Panc1 (cell line): Measurements from ENCODE around the gene GALNT13. TPM values are rescaled to one million over a fixed set of nuclear protein-coding genes. Genes with fewer than 3 reads are reported as not detected.

Experiments
- ATAC-seq: fragments of 200-7000 bp; cut with Tn5 transposase; 2 replicates; pipeline ENCODE4 v1.9.1; 2020; ENCODE audit warnings: mild to moderate bottlenecking, moderate library complexity
- BruUV-seq: library from RNA; stranded (reverse); fragments of 400-500 nt; replicated peaks from 2 replicates; lab custom pipeline; 2021; lab: Mats Ljungman, UMichigan
- CTCF ChIA-PET: fragments of 300-600 bp; sonication (Branson Sonifier 250); formaldehyde crosslinking; loops from one replicate; lab custom pipeline; 2022; ENCODE audit warnings: antibody characterized with exemption; lab: Charles Lee
- POLR2A ChIA-PET: fragments of 300-600 bp; sonication (Branson Sonifier 250); formaldehyde crosslinking; loops from one replicate; lab custom pipeline; 2022; ENCODE audit warnings: antibody characterized with exemption; lab: Charles Lee
- DNase-seq: peaks from one replicate; pipeline ENCODE4 v3.0.0-alpha.2; 2010; ENCODE audit warnings: low read depth, low spot score
- H3K27ac ChIP-seq: 2 replicates; pipeline ENCODE4 v1.5.1; 2011; ENCODE audit warnings: mild to moderate bottlenecking, low read length, inconsistent platforms
- H3K27me3 ChIP-seq: fragments of 200-500 bp; sonication (Bioruptor generic); 2 replicates; pipeline ENCODE4 v1.6.0; 2014; ENCODE audit warnings: low read length, inconsistent platforms; ENCODE audit not compliant: control insufficient read depth, insufficient read depth
- H3K36me3 ChIP-seq: fragments of 200-500 bp; sonication (Bioruptor generic); 2 replicates; pipeline ENCODE4 v1.5.1; 2014; ENCODE audit warnings: inconsistent platforms, mild to moderate bottlenecking, low read length, moderate library complexity; ENCODE audit not compliant: control insufficient read depth, insufficient read depth
- H3K4me1 ChIP-seq: 2 replicates; pipeline ENCODE4 v1.5.1; 2011; ENCODE audit warnings: inconsistent platforms, mild to moderate bottlenecking, low read length, moderate library complexity; ENCODE audit not compliant: control insufficient read depth, insufficient read depth
- H3K4me3 ChIP-seq, 2 experiments: 2 replicates each; pipeline ENCODE4 v1.5.1; 2011 to 2012; ENCODE audit warnings: low read depth in 2 of 2, low read length in 2 of 2, mild to moderate bottlenecking in 2 of 2, inconsistent platforms in 1 of 2, moderate library complexity in 1 of 2
- H3K9me3 ChIP-seq: fragments of 200-500 bp; sonication (Bioruptor generic); 2 replicates; pipeline ENCODE4 v1.5.1; 2014; ENCODE audit warnings: low read depth, mild to moderate bottlenecking, inconsistent platforms, low read length, moderate library complexity; ENCODE audit not compliant: control insufficient read depth, insufficient read depth
- POLR2AphosphoS5 ChIP-seq: IDR thresholded peaks from 2 replicates; pipeline ENCODE4 v1.6.1; 2012; ENCODE audit warnings: mild to moderate bottlenecking, low read depth, low read length, moderate library complexity
- SIN3A ChIP-seq: IDR thresholded peaks from 2 replicates; pipeline ENCODE4 v1.6.1; 2012; ENCODE audit warnings: low read depth, mild to moderate bottlenecking, low read length, moderate library complexity, borderline replicate concordance; ENCODE audit not compliant: insufficient read depth
- TCF7L2 ChIP-seq: IDR thresholded peaks from 2 replicates; pipeline ENCODE4 v1.6.1; 2011; ENCODE audit warnings: mild to moderate bottlenecking, low read depth, low read length, inconsistent platforms
- in situ Hi-C: cut with HindIII; loops from 2 replicates; pipeline ENCODE4 v1.10.0; 2016; ENCODE audit warnings: low sequenced_read_pairs, low pct_unique_long_range_greater_than_20kb
- intact Hi-C: fragments of 100-400 bp; cut with micrococcal nuclease; formaldehyde crosslinking; loops from one replicate; pipeline ENCODE4 v1.10.0; 2022; ENCODE audit not compliant: unreplicated experiment
- total RNA-seq: library from RNA; stranded (reverse); gene quantifications from one replicate; pipeline ENCODE4 v1.2.1, GENCODE V29; 2021; ENCODE audit not compliant: unreplicated experiment
- TF ChIP-seq, protein P1 (sequence below): fragments of 450-650 bp; IDR thresholded peaks from 2 replicates; pipeline ENCODE4 v1.5.1; 2017; ENCODE audit warnings: mild to moderate bottlenecking
- TF ChIP-seq, protein P2 (sequence below), 2 experiments: IDR thresholded peaks; 2 replicates each; pipeline ENCODE4 v1.6.1; 2011 to 2012; ENCODE audit warnings: low read depth in 2 of 2, control low read depth in 1 of 2, low read length in 1 of 2, mild to moderate bottlenecking in 1 of 2, moderate library complexity in 1 of 2; ENCODE audit not compliant: insufficient read depth in 1 of 2

Gene GALNT13
- total RNA-seq, 1 experiment from 2014 or later = not detected

GRCh38 chr2:154428022-154428421 lies 556.3 kb downstream of the GALNT13 start:
- Histone ChIP-seq H3K27ac (no peak overlapping the region), H3K27me3 (no peaks in the 10 kb centered on the region), H3K4me1 (no peaks in the 10 kb centered on the region), H3K9me3 (no peaks in the 10 kb centered on the region), H3K4me3 (no peak overlapping the region), H3K36me3 (no peaks in the 10 kb centered on the region)
- no TSS peak for BruUV-seq
- CTCF ChIA-PET = no interaction called here
- in situ Hi-C loops = no loop called here
- DNase-seq (no peak), ATAC-seq (no peak)
- intact Hi-C loops = no loop called here
- POLR2A ChIA-PET = no interaction called here
- TF ChIP-seq, protein P1, sequence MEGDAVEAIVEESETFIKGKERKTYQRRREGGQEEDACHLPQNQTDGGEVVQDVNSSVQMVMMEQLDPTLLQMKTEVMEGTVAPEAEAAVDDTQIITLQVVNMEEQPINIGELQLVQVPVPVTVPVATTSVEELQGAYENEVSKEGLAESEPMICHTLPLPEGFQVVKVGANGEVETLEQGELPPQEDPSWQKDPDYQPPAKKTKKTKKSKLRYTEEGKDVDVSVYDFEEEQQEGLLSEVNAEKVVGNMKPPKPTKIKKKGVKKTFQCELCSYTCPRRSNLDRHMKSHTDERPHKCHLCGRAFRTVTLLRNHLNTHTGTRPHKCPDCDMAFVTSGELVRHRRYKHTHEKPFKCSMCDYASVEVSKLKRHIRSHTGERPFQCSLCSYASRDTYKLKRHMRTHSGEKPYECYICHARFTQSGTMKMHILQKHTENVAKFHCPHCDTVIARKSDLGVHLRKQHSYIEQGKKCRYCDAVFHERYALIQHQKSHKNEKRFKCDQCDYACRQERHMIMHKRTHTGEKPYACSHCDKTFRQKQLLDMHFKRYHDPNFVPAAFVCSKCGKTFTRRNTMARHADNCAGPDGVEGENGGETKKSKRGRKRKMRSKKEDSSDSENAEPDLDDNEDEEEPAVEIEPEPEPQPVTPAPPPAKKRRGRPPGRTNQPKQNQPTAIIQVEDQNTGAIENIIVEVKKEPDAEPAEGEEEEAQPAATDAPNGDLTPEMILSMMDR = no peak
- TF ChIP-seq, protein P2, sequence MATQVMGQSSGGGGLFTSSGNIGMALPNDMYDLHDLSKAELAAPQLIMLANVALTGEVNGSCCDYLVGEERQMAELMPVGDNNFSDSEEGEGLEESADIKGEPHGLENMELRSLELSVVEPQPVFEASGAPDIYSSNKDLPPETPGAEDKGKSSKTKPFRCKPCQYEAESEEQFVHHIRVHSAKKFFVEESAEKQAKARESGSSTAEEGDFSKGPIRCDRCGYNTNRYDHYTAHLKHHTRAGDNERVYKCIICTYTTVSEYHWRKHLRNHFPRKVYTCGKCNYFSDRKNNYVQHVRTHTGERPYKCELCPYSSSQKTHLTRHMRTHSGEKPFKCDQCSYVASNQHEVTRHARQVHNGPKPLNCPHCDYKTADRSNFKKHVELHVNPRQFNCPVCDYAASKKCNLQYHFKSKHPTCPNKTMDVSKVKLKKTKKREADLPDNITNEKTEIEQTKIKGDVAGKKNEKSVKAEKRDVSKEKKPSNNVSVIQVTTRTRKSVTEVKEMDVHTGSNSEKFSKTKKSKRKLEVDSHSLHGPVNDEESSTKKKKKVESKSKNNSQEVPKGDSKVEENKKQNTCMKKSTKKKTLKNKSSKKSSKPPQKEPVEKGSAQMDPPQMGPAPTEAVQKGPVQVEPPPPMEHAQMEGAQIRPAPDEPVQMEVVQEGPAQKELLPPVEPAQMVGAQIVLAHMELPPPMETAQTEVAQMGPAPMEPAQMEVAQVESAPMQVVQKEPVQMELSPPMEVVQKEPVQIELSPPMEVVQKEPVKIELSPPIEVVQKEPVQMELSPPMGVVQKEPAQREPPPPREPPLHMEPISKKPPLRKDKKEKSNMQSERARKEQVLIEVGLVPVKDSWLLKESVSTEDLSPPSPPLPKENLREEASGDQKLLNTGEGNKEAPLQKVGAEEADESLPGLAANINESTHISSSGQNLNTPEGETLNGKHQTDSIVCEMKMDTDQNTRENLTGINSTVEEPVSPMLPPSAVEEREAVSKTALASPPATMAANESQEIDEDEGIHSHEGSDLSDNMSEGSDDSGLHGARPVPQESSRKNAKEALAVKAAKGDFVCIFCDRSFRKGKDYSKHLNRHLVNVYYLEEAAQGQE (IDR thresholded peaks at IDR 0.05; ENCODE audit: insufficient read depth in 1 of 2, low read depth in 2 of 2, low read length in 1 of 2) = no peak
- no peak for TF ChIP-seq POLR2AphosphoS5
- no peak for TF ChIP-seq TCF7L2
- no peak for TF ChIP-seq SIN3A

DNA sequence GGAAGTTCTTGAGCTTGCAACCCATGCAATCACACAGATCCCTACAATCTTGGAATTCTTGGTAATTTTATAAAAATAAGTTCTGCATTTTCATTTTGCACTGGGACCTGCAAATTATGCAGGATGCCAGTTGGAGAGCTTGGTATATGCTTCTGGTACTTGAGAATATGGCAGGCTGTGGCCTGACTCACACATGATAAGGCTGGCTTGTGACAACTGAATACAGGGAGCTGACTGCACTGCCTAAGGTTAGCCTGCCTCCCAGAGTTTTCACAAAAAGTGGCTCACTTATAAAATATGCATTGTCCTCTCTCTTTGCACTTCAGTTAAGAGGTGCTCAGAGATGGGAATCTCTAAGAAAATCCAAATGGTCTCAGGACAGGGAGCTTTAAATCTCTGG lies 561.3 kb downstream of the GALNT13 start:
- no peaks in the 10 kb centered on the region for H3K9me3 ChIP-seq
- no peak overlapping the region for H3K27ac ChIP-seq
- DNase-seq (no peak), ATAC-seq (no peak)
- TF ChIP-seq, protein P2 (IDR thresholded peaks at IDR 0.05; ENCODE audit: insufficient read depth in 1 of 2, low read depth in 2 of 2, low read length in 1 of 2) = no peak
- TF ChIP-seq SIN3A (no peak), TCF7L2 (no peak), POLR2AphosphoS5 (no peak)
- TF ChIP-seq, protein P1 = no peak
- H3K4me1 ChIP-seq = no peaks in the 10 kb centered on the region
- CTCF ChIA-PET = no interaction called here
- H3K27me3 ChIP-seq = no peaks in the 10 kb centered on the region
- intact Hi-C loops = no loop called here
- no peaks in the 10 kb centered on the region for H3K36me3 ChIP-seq
- no peak overlapping the region for H3K4me3 ChIP-seq
- in situ Hi-C loops = no loop called here
- POLR2A ChIA-PET = no interaction called here
- no TSS peak for BruUV-seq
